Superior temporal gyrus (tissue), 1 donor: ENCODE data around the gene CFAP92.

Experiments used
- DNase-seq: peaks from one replicate; pipeline ENCODE4 v3.0.0-alpha.2; 2016; ENCODE audit errors: extremely low spot score

CFAP92 gene

DNA sequence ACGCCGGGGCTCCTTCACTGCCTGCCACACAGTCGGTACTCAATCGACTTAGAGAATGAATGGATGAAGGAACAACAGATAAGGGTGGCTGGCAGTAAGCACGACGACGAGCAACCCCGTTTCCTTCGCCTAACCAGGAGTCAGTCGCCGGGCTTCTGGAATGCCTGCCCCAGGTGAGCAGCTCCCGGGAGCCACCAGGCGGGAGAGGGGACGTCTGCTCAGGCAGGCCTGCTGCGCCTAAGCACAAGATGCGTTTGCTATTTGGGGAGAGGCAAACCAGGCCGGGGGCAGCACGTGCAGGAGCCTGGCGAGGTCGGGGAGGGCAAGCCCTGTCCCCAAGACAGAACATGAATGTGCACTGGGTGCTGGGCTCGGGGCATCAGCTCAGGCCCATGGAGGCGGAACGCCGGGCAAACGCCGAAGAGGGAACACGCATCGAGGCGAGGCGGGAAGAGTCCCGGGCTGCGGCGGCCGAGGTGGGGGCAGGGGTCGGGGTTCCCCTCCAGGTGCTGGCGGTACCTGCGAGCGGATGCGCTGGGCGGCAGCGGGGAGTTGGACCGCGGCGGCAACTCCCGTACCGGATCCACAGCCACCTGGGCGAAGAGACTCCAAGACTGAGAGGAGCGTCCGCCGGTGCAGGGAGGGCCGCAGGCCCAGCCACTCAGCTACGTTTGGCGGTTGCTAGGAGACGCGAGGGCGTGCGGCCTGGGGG, at the start of gene CFAP92:
Gene CFAP92, minus strand, starts transcription at position 616 of the 712 bp plus-strand sequence. CDS start 772 bp downstream, outside the sequence.
- peak; percentile 67 for DNase-seq

- DNase-seq: no peak
Measured at GRCh38 chr3:129040579-129041300, 46.9 kb upstream of the CFAP92 start.

- no peak for DNase-seq
Measured at GRCh38 chr3:129040039-129040336, 46.1 kb upstream of the CFAP92 start.

DNA sequence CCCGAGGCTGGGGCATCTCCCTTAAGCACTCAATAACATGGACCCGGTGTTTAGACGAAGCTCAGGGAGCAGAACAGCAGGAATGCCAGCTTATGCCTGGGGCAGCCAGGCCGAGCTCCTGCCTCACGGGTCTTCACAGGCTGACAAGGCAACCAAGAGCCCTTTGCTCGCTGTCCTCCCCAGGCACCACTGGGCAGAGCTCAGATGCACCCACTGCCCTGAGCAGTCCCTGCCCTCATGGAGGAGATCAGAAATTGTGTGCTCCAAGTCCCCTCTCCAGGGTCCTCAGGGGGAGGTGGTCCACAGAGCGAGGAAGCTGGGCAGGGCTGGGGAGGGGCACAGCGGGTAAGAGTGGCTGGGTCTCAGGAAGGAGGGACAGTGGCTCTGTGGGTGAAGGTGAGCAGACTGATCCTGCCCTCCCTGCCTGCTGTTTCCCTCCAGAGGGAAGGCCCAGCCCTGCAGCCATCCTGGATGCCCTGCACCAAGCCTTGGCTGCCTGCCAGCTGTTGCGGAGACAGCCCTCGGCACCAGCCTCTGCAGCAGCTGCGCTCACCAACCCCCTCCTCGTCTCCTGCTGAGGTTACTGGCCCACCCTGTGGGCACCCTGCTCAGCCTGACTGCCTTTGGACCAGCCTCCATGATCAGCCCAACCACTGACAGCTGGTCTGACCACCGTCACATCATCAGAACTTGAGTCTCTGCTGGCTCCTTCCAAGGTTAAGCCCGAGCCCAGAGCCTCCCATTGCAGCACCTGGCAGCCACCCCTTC, 45.6 kb upstream of the CFAP92 start:
- no peak for DNase-seq

DNA sequence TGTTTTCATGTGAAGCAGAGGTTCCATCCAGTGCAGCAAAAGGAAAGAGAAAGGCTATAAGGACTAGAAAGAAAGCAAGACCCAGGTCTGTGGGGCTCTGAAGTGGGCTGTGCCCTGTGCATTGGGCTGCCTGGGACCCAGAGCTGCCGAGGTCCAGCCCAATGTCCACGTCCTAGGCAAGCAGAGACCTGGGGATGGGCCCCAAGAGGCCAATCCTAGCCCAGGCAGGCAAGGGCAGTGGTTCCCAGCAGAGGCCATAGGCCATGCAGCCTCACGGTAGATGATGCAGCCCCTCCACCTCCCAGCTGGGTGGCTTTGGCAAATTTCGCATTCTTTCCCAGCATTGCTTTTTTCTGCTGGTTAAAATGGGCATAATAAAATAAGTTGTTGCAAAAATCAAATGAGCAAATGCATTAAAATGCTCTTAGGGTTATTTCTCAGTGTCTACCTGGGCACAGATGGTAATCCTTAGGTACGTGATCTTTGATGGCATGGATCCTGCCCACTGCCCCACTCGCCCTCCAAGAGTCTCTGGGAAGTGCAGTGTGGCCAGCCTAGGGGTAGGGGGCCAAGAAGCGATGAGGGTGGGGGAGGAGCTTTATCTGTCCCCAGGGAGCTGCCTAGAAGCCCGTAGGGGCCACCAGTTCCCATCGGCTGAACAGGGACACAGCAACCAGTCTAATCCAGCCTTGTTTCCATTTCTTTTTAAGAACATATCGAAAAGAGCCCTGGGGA, 44.4 kb upstream of the CFAP92 start:
- DNase-seq: no peak

- no peak for DNase-seq
Measured at GRCh38 chr3:129037093-129037419, 43.2 kb upstream of the CFAP92 start.

DNA sequence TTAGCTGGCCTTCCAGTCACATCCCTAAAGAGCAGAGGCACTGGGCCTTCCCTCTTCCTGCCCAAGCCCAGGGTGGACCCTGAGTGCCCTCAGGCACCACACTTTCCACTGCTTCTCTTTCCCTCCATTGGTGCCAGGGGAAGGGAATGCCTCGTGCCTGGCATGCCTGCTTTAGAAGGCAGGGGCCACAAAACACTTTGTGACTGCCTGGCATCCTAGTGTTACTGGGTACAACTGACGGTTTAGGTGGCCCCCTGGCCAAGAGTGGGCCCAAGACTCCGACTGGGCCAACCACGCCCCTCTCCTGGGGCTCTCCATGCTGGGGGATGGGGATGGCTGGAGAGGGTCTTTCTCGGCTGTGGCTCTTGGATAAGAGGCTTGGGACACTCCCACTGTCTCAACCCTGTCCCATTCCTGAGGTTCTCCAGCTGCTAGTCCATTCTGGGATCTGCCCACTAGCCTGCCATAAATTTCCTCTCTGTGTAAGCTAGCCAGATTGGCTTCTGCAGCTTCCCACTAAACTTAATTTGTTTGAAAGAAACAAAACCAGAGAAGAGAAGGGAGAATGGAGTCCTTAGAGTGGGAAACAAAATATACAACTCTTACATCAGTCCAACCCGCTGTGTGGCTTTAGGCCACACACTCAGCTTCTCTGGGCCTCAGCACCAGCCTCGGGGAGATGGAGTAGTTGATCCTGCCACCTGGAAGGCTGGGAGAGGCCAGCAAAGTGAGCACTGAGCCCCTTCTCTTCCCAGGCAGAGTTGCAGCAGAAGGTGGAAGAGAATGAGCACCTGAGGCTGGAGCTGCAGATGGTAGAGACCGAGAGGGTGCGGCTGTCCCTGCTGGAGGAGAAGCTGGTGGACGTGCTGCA, 42.6 kb upstream of the CFAP92 start:
- no peak for DNase-seq

GRCh38 chr3:129035360-129036221, 41.7 kb upstream of the CFAP92 start:
- DNase-seq: no peak

DNA sequence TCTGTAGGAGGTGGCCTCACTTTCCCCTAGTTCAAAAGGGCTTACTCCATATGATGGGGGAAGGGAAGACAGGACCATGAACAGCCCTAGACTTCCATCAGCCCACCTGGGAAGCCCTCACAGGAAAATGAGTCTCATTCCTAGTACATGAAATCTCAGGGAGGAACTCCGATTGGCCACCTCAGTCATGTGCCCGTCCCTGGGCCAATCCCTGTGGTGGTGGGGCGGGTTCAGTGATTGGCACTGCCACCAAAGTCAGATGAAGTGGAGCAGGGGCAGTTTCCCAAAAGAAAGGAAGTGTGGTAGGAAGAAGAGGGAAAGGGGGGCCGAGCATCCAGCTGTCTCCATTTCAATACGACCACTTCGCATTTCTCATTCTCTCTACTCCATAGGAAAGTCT, 40.8 kb upstream of the CFAP92 start:
- no peak for DNase-seq

DNA sequence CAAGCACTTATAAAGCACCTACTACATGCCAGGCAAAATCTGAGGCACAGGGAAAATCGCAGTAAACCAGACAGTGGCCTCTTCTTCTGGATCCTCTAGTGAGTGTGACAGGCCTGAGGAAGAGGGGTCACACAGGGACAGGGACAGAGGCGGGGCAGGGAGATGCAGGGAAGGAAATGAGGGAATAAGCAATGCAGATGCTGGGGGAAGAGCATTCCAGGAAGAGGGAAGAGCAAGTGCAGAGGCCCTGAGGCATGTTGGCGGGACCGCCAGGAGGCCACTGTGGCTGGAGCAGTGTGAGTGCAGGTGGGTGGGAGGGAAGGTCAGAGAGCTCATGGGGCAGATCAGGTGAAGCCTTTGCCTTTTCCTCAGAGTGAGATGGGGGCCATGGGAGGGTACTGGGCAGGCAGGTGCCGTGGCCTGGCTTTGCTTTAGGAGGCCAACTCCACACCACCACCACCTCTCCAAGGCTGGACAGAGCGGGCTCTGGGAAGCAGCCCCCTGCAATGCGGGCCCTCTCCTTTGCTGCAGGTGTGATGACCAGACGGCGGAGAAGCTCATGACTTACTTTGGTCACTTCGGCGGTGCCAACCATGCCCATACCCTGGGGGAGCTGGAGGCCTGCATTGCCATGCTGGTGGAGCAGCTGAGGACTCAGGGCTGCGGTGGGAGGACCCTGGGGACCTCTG, 39.9 kb upstream of the CFAP92 start:
- DNase-seq: no peak

GRCh38 chr3:129033151-129033550, 39.3 kb upstream of the CFAP92 start:
- DNase-seq: no peak

DNA sequence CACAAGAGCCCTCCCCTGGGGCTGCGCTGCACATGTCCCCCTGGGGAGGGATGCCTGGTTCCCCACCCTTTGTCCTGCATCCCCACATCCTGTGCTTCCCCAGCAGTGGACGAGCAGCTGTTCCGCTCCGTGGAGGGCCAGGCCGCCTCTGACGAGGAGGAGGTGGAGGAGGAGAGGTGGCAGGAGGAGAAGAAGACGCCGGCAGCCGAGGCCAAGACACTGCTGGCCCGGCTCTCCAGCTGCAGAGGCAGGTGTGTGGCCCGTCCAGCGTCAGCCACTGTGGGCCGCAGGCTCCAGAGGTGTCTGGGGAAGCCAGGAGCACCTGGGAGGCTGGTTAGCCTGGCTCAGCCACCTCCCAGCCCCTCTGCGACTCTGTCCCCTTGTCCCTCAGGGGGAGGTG, 38.8 kb upstream of the CFAP92 start:
- no peak for DNase-seq

DNA sequence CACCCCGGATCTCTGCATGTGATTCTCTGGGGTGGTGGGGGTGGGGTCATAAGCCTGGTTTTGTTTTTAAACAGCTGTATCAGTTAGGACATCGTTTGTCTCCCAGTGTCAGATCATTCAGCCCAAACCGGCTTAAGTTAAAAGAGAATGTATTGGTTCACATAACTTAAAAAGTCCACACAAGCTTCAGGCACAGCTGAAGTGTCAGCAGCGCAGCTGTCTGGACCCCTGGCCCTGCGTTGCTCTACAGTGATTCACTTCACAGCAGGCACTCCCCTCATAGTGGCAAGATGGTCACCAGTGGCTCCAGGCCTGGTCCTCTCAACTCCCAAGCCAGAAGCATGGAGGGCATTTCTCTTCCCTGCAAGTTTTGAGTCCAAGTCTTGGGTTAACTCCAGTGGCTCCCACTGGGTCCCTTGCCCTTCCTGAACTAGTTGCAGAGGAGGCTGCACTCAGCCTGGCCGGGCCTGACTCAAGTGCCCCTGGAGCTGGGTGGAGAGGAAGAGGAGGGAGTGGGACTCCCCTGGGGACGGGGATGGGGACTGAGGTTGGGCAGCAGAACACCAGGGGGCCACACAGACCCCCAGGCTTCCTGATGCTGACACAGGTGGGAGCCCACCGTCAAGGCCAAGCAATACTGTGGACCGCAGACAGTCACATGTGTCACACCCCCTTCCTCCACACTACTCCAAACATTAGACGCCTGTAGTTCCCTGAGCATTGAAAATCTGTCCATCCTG, 37.8 kb upstream of the CFAP92 start:
- no peak for DNase-seq

DNA sequence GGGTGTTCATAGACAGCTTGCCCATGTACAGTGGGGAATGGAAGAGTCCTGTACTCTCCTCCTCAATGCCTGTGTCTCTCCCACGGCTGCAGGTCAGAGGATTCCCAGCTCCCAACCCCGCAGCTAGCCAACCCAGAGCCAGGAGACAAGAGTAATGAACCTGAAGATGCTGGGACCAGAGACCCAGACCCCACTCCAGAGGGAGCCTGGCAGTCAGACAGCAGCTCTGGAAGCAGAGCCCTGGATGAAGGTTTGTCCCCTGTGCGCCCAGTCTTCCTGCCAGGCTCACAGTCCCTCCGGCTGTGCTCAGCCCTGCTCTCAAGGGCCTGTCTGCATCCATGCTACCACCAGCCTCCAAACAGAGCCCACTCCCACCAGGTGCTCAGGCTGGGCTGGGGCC, 36.7 kb upstream of the CFAP92 start:
- DNase-seq: no peak

DNA sequence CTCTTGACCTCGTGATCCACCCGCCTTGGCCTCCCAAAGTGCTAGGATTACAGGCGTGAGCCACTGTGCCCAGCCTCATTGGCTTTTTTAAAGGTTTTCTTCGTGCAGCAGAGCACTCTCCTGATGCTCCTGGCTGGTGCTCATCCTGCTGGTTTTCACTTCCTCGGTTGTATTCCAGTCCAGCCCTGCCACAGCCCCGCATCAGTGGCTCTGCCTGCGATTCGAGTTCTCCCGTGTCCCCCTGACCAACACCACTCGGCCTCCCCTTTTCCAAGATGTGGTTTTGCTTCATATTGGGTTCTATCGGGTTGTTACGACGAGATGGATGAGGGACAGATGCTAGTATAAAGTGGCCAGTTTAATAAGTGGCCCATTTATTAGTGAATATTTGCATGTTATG, 35.0 kb upstream of the CFAP92 start:
- DNase-seq: no peak

GRCh38 chr3:129027544-129027880, 33.6 kb upstream of the CFAP92 start:
- no peak for DNase-seq

- DNase-seq: peak; percentile 78
Measured at GRCh38 chr3:129026728-129027543, 33.1 kb upstream of the CFAP92 start.

DNA sequence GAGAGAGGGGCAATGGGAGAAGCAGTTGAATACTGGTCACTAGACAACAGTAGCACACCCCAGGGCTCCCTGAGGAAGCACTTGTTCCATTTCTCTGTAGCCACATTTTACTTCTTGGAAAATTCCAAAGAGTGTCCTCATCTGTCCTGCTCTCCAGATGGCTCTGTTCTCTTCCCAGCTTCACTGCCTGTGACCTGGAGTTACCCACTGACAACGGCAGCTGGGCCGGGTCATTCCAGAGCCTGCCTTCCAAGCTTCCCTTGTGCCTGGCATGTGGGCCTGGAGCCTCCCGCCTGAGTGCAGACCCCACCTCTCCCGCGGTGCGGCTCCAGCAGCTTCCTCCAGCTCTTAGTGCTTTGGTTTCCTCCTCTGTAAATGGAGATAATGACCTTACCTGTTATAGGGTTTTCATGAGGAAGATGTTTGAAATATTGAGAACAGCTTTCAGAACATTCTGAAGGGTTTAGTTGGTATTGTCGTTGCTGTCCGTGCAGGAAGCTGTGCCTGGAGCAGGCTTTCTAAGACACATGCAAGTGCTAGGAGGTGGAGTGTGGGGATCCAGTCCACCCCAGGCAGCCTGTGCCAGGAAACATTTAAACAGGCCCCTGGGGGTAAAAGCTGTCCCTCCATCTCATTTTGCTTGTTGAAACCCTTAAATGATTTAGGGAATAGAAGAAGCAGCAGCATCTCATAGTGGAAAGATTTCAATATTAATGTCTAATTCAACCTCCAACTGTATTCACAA, 32.0 kb upstream of the CFAP92 start:
- DNase-seq: no peak
